HEK293 (cell line): ENCODE data around the gene DPH2.

Experiments used
- CTCF ChIP-seq: fragments of 450-650 bp; formaldehyde crosslinking; IDR thresholded peaks from 2 replicates; pipeline ENCODE4 v1.5.1; 2016; ENCODE audit warnings: missing biosample characterization, missing genetic modification characterization
- ZBTB20 ChIP-seq: fragments of 450-650 bp; formaldehyde crosslinking; IDR thresholded peaks from 2 replicates; pipeline ENCODE4 v1.5.1; 2016; ENCODE audit warnings: missing biosample characterization, missing genetic modification characterization
- ZFP3 ChIP-seq: fragments of 450-650 bp; formaldehyde crosslinking; IDR thresholded peaks from 2 replicates; pipeline ENCODE4 v1.5.1; 2016; ENCODE audit warnings: low read depth, missing biosample characterization, missing genetic modification characterization
- ZNF776 ChIP-seq: fragments of 450-650 bp; formaldehyde crosslinking; IDR thresholded peaks from 2 replicates; pipeline ENCODE4 v1.5.0; 2017; ENCODE audit warnings: missing biosample characterization, missing genetic modification characterization, borderline replicate concordance
- ZSCAN30 ChIP-seq: fragments of 450-650 bp; IDR thresholded peaks from 2 replicates; pipeline ENCODE4 v1.5.1; 2018; ENCODE audit warnings: missing biosample characterization, mild to moderate bottlenecking, missing genetic modification characterization, moderate library complexity

GRCh38 chr1:43937179-43937865 is 32.5 kb upstream of the DPH2 start:
- TF ChIP-seq ZNF776 (tag by site-specific recombination), result no peak
- no peak for TF ChIP-seq ZFP3
- no peak for TF ChIP-seq ZSCAN30 (tag by site-specific recombination)
- no peak for TF ChIP-seq CTCF (tag by site-specific recombination)
- no peak for TF ChIP-seq ZBTB20
